GM18861 (cell line): ENCODE measurements around the gene GLCCI1.
"Not testable (repeated sequence)": the region's sequence is repeated elsewhere in the genome, so short reads cannot be mapped to it uniquely, and the experiment has no call there.

Experiments used
- ATAC-seq: cut with Tn5 transposase; IDR thresholded peaks from one replicate; pipeline ENCODE4 v1.9.1; 2021; ENCODE audit not compliant: unreplicated experiment

The GLCCI1 gene

GRCh38 chr7:8086239-8086638, 117.6 kb downstream of the GLCCI1 start:
- no peak for ATAC-seq

- ATAC-seq: no peak
Measured at GRCh38 chr7:8089036-8089780, 120.6 kb downstream of the GLCCI1 start.

- ATAC-seq: no peak
Measured at GRCh38 chr7:8092140-8092539, 123.5 kb downstream of the GLCCI1 start.

GRCh38 chr7:8094164-8095140, 125.9 kb downstream of the GLCCI1 start:
- ATAC-seq: no peak

GRCh38 chr7:8101292-8101691, 132.7 kb downstream of the GLCCI1 start:
- ATAC-seq: not testable (repeated sequence)

GRCh38 chr7:8103282-8103681, 134.7 kb downstream of the GLCCI1 start:
- no peak for ATAC-seq

- no peak for ATAC-seq
Measured at GRCh38 chr7:8105449-8106095, 137.0 kb downstream of the GLCCI1 start.

- no peak for ATAC-seq
Measured at GRCh38 chr7:8109196-8110022, 140.8 kb downstream of the GLCCI1 start.

GRCh38 chr7:8111282-8111960, 142.8 kb downstream of the GLCCI1 start:
- ATAC-seq: no peak

GRCh38 chr7:8112685-8113084, 144.1 kb downstream of the GLCCI1 start:
- ATAC-seq: no peak

- ATAC-seq: no peak
Measured at GRCh38 chr7:8113184-8113583, 144.6 kb downstream of the GLCCI1 start.

GRCh38 chr7:8114175-8114574, 145.6 kb downstream of the GLCCI1 start:
- peak; percentile 17 for ATAC-seq

GRCh38 chr7:8115547-8116402, 147.2 kb downstream of the GLCCI1 start:
- ATAC-seq: peak; percentile 96

GRCh38 chr7:8117195-8117594, 148.6 kb downstream of the GLCCI1 start:
- no peak for ATAC-seq

- ATAC-seq: no peak
Measured at GRCh38 chr7:8119262-8119661, 150.7 kb downstream of the GLCCI1 start.

GRCh38 chr7:8120390-8121058, 151.9 kb downstream of the GLCCI1 start:
- ATAC-seq: no peak

- ATAC-seq: no peak
Measured at GRCh38 chr7:8121243-8121642, 152.6 kb downstream of the GLCCI1 start.

- ATAC-seq: peak; percentile 81
Measured at GRCh38 chr7:8125680-8126444, 157.3 kb downstream of the GLCCI1 start.
